Measurements from ENCODE around the gene ADGRL3. TPM values are rescaled to one million over a fixed set of nuclear protein-coding genes. Genes with fewer than 3 reads are reported as not detected.
"Not testable (repeated sequence)": the region's sequence is repeated elsewhere in the genome, so short reads cannot be mapped to it uniquely, and the experiment has no call there.

ADGRL3 gene
- total RNA-seq, 3 donors from 2014 or later (not counting 1 experiment from before 2014, with no cell fraction given): not detected

DNA sequence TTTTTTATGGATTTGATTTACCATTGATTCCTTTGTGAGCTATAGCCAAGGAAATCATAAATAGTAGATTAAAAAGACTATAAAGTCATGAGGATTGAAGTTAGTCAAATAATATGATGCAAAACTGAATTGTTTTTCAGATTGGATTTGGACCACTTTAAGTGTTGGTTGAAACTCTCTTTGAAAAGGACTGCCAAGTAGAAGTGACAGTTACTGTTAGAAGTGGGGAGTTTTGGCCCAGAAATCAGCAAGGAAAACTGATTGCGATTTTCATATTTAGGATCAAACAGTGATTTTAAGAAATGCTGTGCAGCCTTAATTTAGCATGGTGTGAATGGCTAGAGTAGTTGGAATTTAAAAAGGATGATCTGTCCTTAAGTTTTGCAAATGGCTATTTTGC, 4.9 kb downstream of the ADGRL3 start:
- ATAC-seq: no peak
- no peak for DNase-seq
- TF ChIP-seq, protein P1, sequence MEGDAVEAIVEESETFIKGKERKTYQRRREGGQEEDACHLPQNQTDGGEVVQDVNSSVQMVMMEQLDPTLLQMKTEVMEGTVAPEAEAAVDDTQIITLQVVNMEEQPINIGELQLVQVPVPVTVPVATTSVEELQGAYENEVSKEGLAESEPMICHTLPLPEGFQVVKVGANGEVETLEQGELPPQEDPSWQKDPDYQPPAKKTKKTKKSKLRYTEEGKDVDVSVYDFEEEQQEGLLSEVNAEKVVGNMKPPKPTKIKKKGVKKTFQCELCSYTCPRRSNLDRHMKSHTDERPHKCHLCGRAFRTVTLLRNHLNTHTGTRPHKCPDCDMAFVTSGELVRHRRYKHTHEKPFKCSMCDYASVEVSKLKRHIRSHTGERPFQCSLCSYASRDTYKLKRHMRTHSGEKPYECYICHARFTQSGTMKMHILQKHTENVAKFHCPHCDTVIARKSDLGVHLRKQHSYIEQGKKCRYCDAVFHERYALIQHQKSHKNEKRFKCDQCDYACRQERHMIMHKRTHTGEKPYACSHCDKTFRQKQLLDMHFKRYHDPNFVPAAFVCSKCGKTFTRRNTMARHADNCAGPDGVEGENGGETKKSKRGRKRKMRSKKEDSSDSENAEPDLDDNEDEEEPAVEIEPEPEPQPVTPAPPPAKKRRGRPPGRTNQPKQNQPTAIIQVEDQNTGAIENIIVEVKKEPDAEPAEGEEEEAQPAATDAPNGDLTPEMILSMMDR (IDR thresholded peaks at IDR 0.05): no peak
- intact Hi-C loops (cut with micrococcal nuclease): no loop called here
- Mint-ChIP-seq H3K36me3 (peaks cover 21% of the 10 kb centered on the region), H3K9me3 (peaks cover 2% of the 10 kb centered on the region in 2 donors), H3K4me1 (no peaks in the 10 kb centered on the region), H3K4me3 (no peak overlapping the region), H3K27me3 (ENCODE audit: low read depth in 2 of 2) (peaks cover 22 to 23% of the 10 kb centered on the region in 2 donors), H3K27ac (no peak overlapping the region)
- H3K36me3 ChIP-seq (ENCODE audit: control insufficient read depth, insufficient read depth, low read length): no peaks in the 10 kb centered on the region
- peaks cover 8% of the 10 kb centered on the region for H3K27me3 ChIP-seq (ENCODE audit: control insufficient read depth, insufficient read depth, low read length)
- H3K27ac ChIP-seq (ENCODE audit: low read length): no peak overlapping the region
- WGBS (ENCODE audit: insufficient coverage): 91% methylated on average over 1 of the region's 1 CpG
- peaks cover 3% of the 10 kb centered on the region for H3K9me3 ChIP-seq (ENCODE audit: control insufficient read depth, insufficient read depth, low read length)
- peaks cover 6% of the 10 kb centered on the region for H3K4me1 ChIP-seq (ENCODE audit: control insufficient read depth, insufficient read depth, low read length)
- H3K4me3 ChIP-seq (ENCODE audit: low read length): no peak overlapping the region

DNA sequence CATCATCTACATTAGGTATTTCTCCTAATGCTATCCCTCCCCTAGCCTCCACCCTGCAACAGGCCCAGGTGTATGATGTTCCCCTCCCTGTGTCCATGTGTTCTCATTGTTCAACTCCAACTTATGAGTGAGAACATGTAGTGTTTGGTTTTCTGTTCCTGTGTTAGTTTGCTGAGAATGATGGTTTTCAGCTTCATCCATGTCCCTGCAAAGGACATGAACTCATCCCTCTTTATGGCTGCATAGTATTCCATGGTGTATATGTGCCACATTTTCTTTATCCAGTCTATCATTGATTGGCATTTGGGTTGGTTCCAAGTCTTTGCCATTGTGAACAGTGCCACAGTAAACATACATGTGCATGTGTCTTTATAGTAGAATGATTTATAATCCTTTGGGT, 7.0 kb downstream of the ADGRL3 start:
- H3K27ac Mint-ChIP-seq; H3K27ac ChIP-seq (ENCODE audit: low read length); H3K4me1 ChIP-seq (ENCODE audit: control insufficient read depth, insufficient read depth, low read length); ATAC-seq; H3K36me3 ChIP-seq (ENCODE audit: control insufficient read depth, insufficient read depth, low read length); DNase-seq; H3K27me3 ChIP-seq (ENCODE audit: control insufficient read depth, insufficient read depth, low read length); H3K4me3 Mint-ChIP-seq; H3K4me1 Mint-ChIP-seq; H3K9me3 Mint-ChIP-seq; H3K4me3 ChIP-seq (ENCODE audit: low read length); intact Hi-C loops (cut with micrococcal nuclease); H3K9me3 ChIP-seq (ENCODE audit: control insufficient read depth, insufficient read depth, low read length): not testable (repeated sequence)
- H3K36me3 Mint-ChIP-seq: peaks cover 21% of the 10 kb centered on the region
- H3K27me3 Mint-ChIP-seq (ENCODE audit: low read depth in 2 of 2): peaks cover 12 to 13% of the 10 kb centered on the region in 2 donors

DNA sequence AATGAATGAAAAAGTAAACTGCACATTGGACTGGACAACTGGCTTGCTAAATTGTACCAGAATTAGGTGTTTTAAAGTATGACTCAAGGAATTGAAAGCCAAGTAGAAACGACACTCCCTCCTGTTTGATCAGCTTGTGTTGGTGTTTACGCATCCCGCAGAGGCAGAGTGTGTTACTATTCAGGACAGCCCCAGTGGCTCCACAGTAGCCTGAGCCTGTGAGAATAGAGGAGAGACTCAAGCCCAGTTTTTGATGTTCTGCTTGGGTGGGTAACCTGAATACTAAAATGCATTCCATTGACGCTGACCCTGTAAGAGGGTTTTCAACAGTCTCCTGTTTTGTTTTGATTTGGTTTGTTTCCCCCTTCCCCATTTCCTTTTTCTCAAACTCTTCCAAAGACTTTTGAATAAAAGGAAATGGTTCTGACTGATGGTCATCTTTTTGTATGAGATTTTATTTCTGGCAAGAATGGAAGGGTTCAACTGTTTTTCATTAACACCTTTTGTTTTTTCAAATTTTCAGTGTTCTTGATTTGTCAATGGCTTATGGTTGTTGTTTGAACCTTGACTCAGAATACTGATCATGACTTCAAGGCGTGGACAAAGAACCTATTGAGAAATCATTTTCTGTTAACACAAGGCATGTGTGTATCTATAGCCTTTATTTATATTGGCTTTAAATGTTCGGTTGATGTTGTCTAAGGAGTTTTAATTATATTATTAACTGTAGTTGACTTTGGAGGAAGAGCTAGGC, 10.2 kb downstream of the ADGRL3 start:
- no peak overlapping the region for H3K27ac ChIP-seq (ENCODE audit: low read length)
- Mint-ChIP-seq H3K27ac (no peak overlapping the region), H3K4me1 (no peaks in the 10 kb centered on the region), H3K27me3 (ENCODE audit: low read depth in 2 of 2) (no peaks in the 10 kb centered on the region), H3K36me3 (peaks cover 14% of the 10 kb centered on the region), H3K9me3 (peaks cover 4 to 5% of the 10 kb centered on the region in 2 donors), H3K4me3 (no peak overlapping the region)
- no peak for DNase-seq
- H3K4me3 ChIP-seq (ENCODE audit: low read length): no peak overlapping the region
- no peaks in the 10 kb centered on the region for H3K9me3 ChIP-seq (ENCODE audit: control insufficient read depth, insufficient read depth, low read length)
- TF ChIP-seq, protein P1 (IDR thresholded peaks at IDR 0.05): no peak
- intact Hi-C loops (cut with micrococcal nuclease): no loop called here
- no peak for ATAC-seq
- no peaks in the 10 kb centered on the region for H3K36me3 ChIP-seq (ENCODE audit: control insufficient read depth, insufficient read depth, low read length)
- no peaks in the 10 kb centered on the region for H3K27me3 ChIP-seq (ENCODE audit: control insufficient read depth, insufficient read depth, low read length)
- H3K4me1 ChIP-seq (ENCODE audit: control insufficient read depth, insufficient read depth, low read length): no peaks in the 10 kb centered on the region
- WGBS (ENCODE audit: insufficient coverage): 92% methylated on average over 4 of the region's 6 CpGs

DNA sequence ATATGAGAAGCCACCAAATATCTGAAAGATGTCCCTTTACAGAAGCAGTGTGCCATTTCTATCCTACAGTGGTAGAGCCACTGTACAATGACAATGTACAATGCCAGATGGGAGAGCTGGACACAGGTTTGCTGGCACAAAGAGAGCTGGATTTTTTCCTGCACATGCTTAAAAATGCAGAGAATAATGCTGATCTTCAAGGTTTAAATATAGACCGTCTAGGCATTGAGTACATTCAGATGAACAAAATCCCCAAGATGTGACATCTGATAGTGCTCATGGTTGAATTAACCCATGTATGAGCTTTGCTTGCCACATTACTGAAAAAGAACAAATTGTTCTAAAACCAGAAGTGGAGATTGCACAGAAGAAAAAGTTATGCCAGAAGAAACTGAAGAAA, 11.7 kb downstream of the ADGRL3 start:
- Histone ChIP-seq H3K4me1 (ENCODE audit: control insufficient read depth, insufficient read depth, low read length) (no peaks in the 10 kb centered on the region), H3K4me3 (ENCODE audit: low read length) (no peak overlapping the region), H3K27ac (ENCODE audit: low read length) (no peak overlapping the region), H3K27me3 (ENCODE audit: control insufficient read depth, insufficient read depth, low read length) (no peaks in the 10 kb centered on the region), H3K36me3 (ENCODE audit: control insufficient read depth, insufficient read depth, low read length) (no peaks in the 10 kb centered on the region), H3K9me3 (ENCODE audit: control insufficient read depth, insufficient read depth, low read length) (no peaks in the 10 kb centered on the region)
- WGBS (ENCODE audit: insufficient coverage): 88% methylated on average over 1 of the region's 1 CpG
- intact Hi-C loops (cut with micrococcal nuclease): no loop called here
- ATAC-seq (no peak), DNase-seq (no peak)
- Mint-ChIP-seq H3K4me3 (no peak overlapping the region), H3K27ac (no peak overlapping the region), H3K4me1 (no peaks in the 10 kb centered on the region), H3K27me3 (ENCODE audit: low read depth in 2 of 2) (no peaks in the 10 kb centered on the region), H3K9me3 (peaks cover 3 to 4% of the 10 kb centered on the region in 2 donors), H3K36me3 (peaks cover 8% of the 10 kb centered on the region)
- TF ChIP-seq, protein P1 (IDR thresholded peaks at IDR 0.05): no peak
